Neutrophil (primary cell): ENCODE measurements around the gene PRKCG.

ENCODE experiments used
- H3K27ac ChIP-seq: fragments of 200-600 bp; sonication (generic); 2 replicates; pipeline ENCODE4 v1.5.1; 2016; ENCODE audit warnings: mild to moderate bottlenecking, moderate library complexity
- H3K27me3 ChIP-seq: fragments of 200-600 bp; sonication (generic); 2 replicates; pipeline ENCODE4 v1.6.0; 2016; ENCODE audit warnings: mild to moderate bottlenecking
- H3K36me3 ChIP-seq: fragments of 200-600 bp; sonication (generic); 2 replicates; pipeline ENCODE4 v1.5.1; 2017
- H3K4me1 ChIP-seq, 2 experiments: fragments of 200-600 bp in 1 of 2; sonication (generic) in 1 of 2; 1 replicate in 1 of 2; 2 replicates in 1 of 2; pipeline versions ENCODE4 v1.5.1 to v1.6.1; 2013 to 2016; ENCODE audit warnings: low read depth in 1 of 2, low read length in 1 of 2, mild to moderate bottlenecking in 1 of 2, moderate library complexity in 1 of 2; ENCODE audit not compliant: control insufficient read depth in 1 of 2, insufficient read depth in 1 of 2
- H3K4me3 ChIP-seq, 2 experiments: fragments of 200-600 bp in 1 of 2; sonication (generic) in 1 of 2; 1 replicate in 1 of 2; 2 replicates in 1 of 2; pipeline ENCODE4 v1.5.1; 2013 to 2016; ENCODE audit warnings: low read depth in 1 of 2, low read length in 1 of 2, mild to moderate bottlenecking in 1 of 2, moderate library complexity in 1 of 2
- H3K9me3 ChIP-seq: fragments of 200-600 bp; sonication (generic); 2 replicates; pipeline ENCODE4 v1.5.1; 2016
- TF ChIP-seq, protein P1 (sequence below): fragments of 200-600 bp; sonication (generic); IDR thresholded peaks from 2 replicates; pipeline ENCODE4 v1.5.1; 2016; ENCODE audit warnings: antibody characterized with exemption

PRKCG gene

DNA sequence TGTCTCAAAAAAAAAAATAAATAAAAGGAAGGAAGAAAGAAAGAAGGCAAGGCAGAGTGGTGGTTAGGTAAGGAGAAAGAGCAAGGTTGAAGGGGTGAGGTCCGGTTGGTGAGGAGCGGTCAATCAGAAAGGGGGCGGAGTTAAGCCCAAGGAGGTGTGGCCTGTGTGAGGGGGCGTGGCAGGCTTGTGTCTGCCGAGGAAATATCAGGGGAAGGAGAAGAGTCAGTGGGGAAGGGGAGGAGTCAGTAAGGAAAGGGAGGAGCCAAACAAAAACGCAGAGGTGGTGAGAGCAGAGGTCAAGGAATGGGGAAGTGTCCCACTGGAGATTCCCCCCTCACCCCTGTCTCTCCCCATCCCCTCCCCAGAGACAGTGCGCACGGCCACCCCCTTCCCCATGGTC is 33.0 kb downstream of the PRKCG start:
- H3K27me3 ChIP-seq = peaks cover 70% of the 10 kb centered on the region
- TF ChIP-seq, protein P1, sequence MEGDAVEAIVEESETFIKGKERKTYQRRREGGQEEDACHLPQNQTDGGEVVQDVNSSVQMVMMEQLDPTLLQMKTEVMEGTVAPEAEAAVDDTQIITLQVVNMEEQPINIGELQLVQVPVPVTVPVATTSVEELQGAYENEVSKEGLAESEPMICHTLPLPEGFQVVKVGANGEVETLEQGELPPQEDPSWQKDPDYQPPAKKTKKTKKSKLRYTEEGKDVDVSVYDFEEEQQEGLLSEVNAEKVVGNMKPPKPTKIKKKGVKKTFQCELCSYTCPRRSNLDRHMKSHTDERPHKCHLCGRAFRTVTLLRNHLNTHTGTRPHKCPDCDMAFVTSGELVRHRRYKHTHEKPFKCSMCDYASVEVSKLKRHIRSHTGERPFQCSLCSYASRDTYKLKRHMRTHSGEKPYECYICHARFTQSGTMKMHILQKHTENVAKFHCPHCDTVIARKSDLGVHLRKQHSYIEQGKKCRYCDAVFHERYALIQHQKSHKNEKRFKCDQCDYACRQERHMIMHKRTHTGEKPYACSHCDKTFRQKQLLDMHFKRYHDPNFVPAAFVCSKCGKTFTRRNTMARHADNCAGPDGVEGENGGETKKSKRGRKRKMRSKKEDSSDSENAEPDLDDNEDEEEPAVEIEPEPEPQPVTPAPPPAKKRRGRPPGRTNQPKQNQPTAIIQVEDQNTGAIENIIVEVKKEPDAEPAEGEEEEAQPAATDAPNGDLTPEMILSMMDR = no peak
- H3K27ac ChIP-seq = no peak overlapping the region
- no peaks in the 10 kb centered on the region for H3K36me3 ChIP-seq
- no peaks in the 10 kb centered on the region for H3K4me1 ChIP-seq
- H3K4me3 ChIP-seq = no peak overlapping the region
- H3K9me3 ChIP-seq = no peaks in the 10 kb centered on the region

GRCh38 chr19:53916004-53916403 is 34.0 kb downstream of the PRKCG start:
- TF ChIP-seq, protein P1 = no peak
- Histone ChIP-seq H3K9me3 (no peaks in the 10 kb centered on the region), H3K4me3 (no peak overlapping the region), H3K36me3 (no peaks in the 10 kb centered on the region), H3K27ac (no peak overlapping the region), H3K27me3 (peaks cover 60% of the 10 kb centered on the region), H3K4me1 (no peaks in the 10 kb centered on the region)

DNA sequence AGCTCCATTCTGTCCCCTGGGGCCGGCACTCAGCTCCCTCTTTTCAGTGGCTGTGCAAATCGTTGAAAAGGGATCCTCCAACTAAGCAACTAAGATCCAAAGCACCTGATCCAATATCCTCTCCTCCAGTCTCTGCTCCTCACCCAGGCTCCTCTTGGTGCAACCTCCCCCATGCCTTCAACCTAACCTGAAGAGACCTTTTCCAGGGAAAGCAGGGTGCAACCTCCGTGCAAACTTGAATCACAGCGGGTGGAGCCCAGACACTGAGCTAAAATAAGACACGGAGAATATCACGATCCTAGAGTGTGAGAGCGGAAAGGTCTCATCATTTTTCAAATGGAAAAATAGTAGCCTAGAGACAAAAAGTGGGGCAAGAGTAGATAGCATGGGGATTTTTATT is 35.4 kb downstream of the PRKCG start:
- peaks cover 46% of the 10 kb centered on the region for H3K27me3 ChIP-seq
- H3K9me3 ChIP-seq = no peaks in the 10 kb centered on the region
- TF ChIP-seq, protein P1 = no peak
- no peak overlapping the region for H3K4me3 ChIP-seq
- no peaks in the 10 kb centered on the region for H3K4me1 ChIP-seq
- no peaks in the 10 kb centered on the region for H3K36me3 ChIP-seq
- no peak overlapping the region for H3K27ac ChIP-seq

DNA sequence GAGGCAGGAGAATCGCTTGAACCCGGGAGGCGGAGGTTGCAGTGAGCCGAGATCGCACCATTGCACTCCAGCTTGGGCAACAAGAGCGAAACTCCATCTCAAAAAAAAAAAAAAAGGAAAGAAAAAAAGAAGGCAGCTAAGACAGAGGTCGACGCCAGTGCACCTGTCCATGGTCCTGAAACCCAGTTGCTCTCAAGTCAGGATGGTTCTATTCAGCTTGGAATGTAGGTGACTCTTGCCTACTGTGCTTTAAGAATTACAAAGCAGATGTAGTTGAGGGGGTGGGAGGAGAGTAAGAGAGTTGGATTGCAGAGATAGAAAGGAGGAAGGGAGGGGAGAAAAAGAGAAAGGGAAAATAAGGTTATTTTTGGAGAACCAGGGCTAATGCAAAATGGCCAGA is 45.7 kb downstream of the PRKCG start:
- TF ChIP-seq, protein P1 = no peak
- Histone ChIP-seq H3K4me3 (no peak overlapping the region), H3K27me3 (peaks cover 20% of the 10 kb centered on the region), H3K36me3 (no peaks in the 10 kb centered on the region), H3K27ac (no peak overlapping the region), H3K4me1 (no peaks in the 10 kb centered on the region), H3K9me3 (no peaks in the 10 kb centered on the region)

DNA sequence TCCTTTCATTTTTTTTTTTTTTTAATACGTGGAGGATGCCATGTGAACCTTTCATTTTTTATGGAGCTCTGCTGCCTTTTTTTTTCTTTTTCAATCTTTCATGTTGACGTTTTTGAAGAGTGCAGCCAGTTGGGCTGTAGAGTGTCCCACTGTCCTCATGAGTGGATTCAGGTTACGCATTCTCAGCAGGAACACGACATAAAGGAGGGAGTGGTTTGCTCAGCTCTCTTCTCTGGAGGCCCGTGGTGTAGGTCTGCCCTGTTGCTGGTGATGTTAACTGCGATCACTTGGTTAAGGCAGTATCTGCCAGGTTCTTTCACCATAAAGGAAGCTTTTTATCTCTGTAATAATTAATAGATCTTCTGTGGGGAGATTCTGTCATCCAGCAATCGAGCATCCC is 54.0 kb downstream of the PRKCG start:
- Histone ChIP-seq H3K27ac (no peak overlapping the region), H3K4me1 (no peaks in the 10 kb centered on the region), H3K27me3 (peaks cover 62% of the 10 kb centered on the region), H3K36me3 (no peaks in the 10 kb centered on the region), H3K9me3 (no peaks in the 10 kb centered on the region), H3K4me3 (no peak overlapping the region)
- TF ChIP-seq, protein P1 = no peak
